ENCODE measurements around the gene PLCB1.
A peak's percentile ranks its signal among the peaks of the same experiment; 100 is the strongest.

PLCB1 gene

GRCh38 chr20:8250539-8251200 lies 118.6 kb downstream of the PLCB1 start:
- DNase-seq, result no peak

- no peak for DNase-seq
These were observed 119.1 kb downstream of the PLCB1 start for GRCh38 chr20:8251201-8251575.

DNA sequence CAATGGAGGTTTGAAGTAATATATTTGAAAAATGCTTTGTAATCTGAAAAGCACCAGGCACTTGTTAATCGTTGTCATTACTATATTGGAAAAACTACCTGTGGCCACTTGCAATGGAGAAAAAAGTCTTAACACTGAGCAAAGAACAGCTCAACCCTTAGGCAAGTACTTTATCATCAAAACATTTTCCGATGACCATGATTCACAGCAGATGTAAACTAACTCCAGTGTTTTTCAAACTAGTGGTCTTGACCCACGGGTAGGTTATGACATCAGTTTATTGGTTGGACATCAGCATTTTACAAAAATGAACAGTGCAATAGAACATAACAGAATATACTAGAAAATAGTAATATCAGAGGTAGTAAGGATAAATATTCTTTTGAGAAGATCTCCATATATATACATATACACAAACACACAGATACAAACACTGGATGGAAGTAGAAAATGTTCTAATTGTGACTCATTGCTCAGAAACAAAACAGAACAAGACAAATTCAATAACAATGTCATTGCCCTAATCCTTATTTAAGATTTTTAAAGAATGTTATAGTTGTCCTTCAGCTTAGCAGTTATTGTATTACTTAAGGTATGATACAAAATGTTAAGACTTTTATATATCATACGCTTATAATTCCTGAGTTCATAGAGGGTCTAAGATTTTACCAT lies 123.0 kb downstream of the PLCB1 start:
- no peak for DNase-seq

DNA sequence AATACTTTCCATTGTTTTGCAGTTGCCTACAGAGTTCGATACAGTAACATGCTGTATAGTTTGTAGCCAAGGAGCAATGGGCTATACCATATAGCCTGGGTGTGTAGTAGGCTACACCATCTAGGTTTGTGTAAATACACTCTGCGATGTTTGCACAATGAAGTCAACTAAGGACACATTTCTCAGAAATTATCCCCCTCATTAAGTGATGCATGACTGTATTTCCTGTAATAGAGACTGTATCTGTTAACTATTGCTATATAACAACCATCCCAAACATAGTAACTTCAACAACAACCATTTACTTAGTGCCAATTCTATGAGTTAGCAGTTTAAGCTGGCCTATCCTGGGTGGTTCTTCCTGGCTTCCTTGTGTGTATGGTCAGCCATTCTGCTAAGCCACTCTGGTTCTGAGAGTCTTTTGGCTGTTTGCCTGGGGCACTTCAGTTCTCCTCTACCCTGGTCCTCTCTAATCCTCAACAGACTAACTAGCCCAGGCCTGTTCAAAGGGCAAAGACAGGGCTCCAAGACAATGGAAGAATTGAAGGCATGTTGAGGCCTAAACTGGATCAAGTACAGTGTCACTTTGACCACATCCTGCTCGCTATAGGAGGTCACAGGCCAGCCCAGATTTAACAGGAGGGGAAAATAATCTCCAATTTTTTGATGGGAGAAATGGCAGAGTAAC lies 124.0 kb downstream of the PLCB1 start:
- DNase-seq, result no peak

GRCh38 chr20:8260837-8261251 lies 128.8 kb downstream of the PLCB1 start:
- DNase-seq, result no peak

- DNase-seq, result no peak
These were observed 130.7 kb downstream of the PLCB1 start for GRCh38 chr20:8262721-8263120.

DNA sequence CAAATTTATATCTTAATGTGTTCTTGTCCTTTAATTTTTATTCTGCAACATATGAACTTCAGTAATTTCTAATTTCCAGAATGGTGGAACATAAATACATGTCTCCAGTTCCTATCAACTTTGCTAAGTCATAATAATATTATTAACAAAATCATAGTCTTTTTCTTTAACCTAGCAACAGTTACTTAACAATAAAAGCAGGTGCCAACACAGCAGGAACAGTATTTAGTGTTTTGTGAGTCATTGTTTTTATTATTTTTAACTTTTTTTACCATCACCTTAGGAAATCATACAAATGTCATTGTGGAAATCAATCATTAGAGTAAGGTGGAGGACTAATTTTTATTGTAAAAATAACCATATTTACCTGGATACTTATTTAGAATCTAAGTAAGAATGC lies 133.5 kb downstream of the PLCB1 start:
- DNase-seq, result no peak

GRCh38 chr20:8267009-8267408 lies 134.9 kb downstream of the PLCB1 start:
- DNase-seq, result no peak

- DNase-seq, result no peak
These were observed 139.7 kb downstream of the PLCB1 start for GRCh38 chr20:8271727-8272126.

- DNase-seq, result no peak
These were observed 140.7 kb downstream of the PLCB1 start for GRCh38 chr20:8272766-8273165.

- DNase-seq, result no peak
These were observed 152.8 kb downstream of the PLCB1 start for GRCh38 chr20:8284902-8285301.

GRCh38 chr20:8287340-8287739 lies 155.3 kb downstream of the PLCB1 start:
- DNase-seq, result no peak

DNA sequence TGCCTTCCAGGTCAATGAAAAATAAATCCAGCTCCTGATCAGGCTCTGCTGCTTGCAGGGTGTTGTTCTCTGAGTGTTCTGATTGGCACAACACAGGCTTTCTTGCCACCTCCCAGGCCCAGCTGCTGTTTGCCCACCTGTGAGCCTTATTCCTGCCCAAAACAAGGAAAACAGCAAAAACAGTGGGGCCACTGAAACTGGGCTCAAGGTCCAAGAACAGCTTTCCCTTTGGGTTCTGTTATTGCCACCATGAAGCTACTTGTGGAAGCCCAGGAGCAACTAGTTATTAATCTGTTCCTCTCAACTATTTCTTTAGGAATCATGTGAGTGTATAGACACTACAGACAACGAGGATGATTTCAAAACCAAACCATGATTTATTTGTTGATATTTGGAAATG lies 159.1 kb downstream of the PLCB1 start:
- DNase-seq, result no peak

- no peak for DNase-seq
These were observed 159.8 kb downstream of the PLCB1 start for GRCh38 chr20:8291873-8292272.

DNA sequence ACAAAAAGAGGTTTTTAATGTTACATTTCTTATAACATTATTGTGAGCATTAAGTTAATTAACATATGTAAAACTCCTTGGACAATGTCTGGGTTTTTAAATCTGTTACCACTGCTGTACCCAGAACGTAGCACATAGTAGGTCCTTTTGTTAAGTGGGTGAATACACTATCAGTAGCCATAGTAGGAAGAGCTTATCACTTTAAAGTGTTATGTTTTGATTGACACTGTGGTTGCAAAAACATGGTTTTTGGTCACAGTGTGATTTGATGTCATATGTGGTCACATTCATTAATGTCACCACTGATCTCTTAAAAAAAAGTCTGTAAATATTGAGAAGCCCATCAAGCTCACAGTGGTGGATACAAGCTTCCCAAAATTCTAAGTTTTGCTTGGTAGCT lies 160.7 kb downstream of the PLCB1 start:
- DNase-seq, result no peak

- DNase-seq, result no peak
These were observed 161.7 kb downstream of the PLCB1 start for GRCh38 chr20:8293750-8294149.

DNA sequence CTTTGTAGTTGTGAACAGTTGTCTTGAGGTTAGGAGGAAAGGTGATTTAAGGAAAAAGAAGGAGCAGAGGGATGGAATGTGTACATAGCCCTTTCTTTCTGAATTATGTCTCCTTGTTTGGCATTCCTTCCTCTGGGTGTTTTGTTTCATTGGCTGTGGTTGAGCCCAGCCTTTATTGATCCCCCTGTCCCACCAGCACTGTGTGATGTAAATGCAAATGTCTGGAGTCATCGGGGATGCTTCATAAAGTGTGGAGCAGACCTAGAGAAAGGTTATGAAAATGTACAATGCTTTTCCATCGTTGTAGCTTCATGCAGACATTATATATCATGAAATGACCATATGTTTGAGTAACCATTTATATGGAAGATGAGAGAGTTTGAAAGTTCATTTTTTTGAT lies 164.5 kb downstream of the PLCB1 start:
- DNase-seq, result no peak

- DNase-seq, result no peak
These were observed 166.5 kb downstream of the PLCB1 start for GRCh38 chr20:8298426-8299043.

DNA sequence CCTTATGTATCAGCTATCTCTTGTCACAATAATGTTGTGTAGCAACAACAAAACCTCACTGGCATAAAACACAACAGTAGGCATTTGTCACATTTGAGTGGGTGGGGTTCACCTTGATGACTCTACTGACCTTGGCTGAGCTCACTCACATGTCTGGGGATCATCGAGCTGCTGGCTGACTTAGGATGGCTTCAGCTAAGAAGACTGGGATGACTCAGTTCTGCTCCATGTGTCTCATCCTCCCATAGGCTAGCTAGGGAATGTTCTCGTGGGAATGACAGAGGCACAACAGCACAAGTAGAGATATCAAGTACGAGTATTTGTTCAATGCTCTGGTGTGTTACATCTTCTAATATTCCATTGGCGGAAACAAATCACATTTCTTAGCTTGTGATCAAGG lies 167.9 kb downstream of the PLCB1 start:
- no peak for DNase-seq

DNA sequence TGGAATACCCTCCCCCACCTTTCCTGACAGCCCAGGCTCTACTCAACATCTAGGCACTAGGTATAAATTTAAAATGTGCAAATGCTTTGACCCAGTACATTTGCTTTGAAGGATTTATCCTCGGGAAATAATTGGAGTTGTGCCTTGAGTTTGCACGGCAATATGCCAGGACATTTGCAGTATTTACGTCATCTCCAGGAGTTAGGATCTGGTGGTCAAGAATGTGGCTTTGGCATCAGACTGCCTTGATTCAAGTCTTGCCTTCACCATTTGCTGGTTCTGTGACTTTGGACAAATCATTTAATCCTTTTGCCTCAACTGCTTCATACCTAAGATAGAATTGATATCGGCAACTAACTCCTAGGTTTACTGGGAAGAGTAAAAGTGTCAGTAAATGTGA lies 169.6 kb downstream of the PLCB1 start:
- no peak for DNase-seq

- DNase-seq, result no peak
These were observed 171.6 kb downstream of the PLCB1 start for GRCh38 chr20:8303651-8304050.

- DNase-seq, result no peak
These were observed 172.2 kb downstream of the PLCB1 start for GRCh38 chr20:8304124-8304816.

DNA sequence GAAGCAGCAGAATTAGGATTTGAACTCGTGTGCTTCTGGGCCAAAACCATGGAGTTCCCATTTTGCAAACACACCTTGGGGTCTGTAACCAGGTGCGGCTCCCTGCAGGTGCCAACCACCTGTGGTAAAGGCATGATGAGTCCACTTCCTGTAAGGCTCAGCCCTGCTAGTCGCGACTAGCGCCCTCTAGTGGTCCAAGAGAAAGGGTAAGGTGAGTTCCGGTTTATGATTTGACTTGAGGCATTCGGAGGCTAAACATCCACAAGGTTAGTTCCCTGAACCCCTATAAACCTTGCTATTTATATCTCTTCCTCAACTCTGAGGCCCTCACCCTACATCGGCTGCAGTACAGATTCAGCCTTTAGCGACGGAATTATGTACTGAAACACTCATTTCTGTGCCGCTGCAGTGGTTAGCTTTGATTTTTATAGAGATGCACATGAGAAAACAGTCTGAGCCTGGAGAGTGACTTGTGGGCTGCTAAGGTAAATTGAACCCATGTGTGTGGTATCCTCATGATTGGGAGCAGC lies 173.4 kb downstream of the PLCB1 start:
- DNase-seq, result peak; percentile 7
